Posterior vena cava (tissue), 2 donors: ENCODE data around the gene NUAK1. TPM values are rescaled to one million over a fixed set of nuclear protein-coding genes. Genes with fewer than 3 reads are reported as not detected.
"Not testable (repeated sequence)": the region's sequence is repeated elsewhere in the genome, so short reads cannot be mapped to it uniquely, and the experiment has no call there.

Experiments used
- DNase-seq: peaks from one replicate; pipeline ENCODE4 v3.0.0-alpha.2; 2020; ENCODE audit warnings: low spot score
- intact Hi-C, 2 donors: fragments of 100-400 bp; cut with DNase I; formaldehyde crosslinking; loops; one replicate each; pipeline versions ENCODE4 v1.14.1 to v1.14.2; 2022 to 2023
- total RNA-seq, 2 donors: library from RNA; stranded (reverse); fragmentation: NEBNext Ultra II Directional; extraction: Animal tissue kit (Norgen Biotek cat#: 25700); gene quantifications; one replicate each; pipeline ENCODE4 v1.2.1, GENCODE V29; 2021
- donor health status: DM: yes; HTN: yes; CAD: no.
- donor health status: DM: yes; HTN: yes; CAD: no.

NUAK1 gene
- total RNA-seq, 2 donors from 2014 or later = 16.9 to 17.7 TPM

GRCh38 chr12:106150555-106150954 is 11.8 kb upstream of the NUAK1 start:
- intact Hi-C loops = no loop called here
- DNase-seq = no peak

- intact Hi-C loops = no loop called here
- no peak for DNase-seq
Measured at GRCh38 chr12:106149096-106149784, 10.5 kb upstream of the NUAK1 start.

- DNase-seq = no peak
- intact Hi-C loops = no loop called here
Measured at GRCh38 chr12:106147956-106148355, 9.2 kb upstream of the NUAK1 start.

GRCh38 chr12:106146987-106147386 is 8.2 kb upstream of the NUAK1 start:
- DNase-seq = no peak
- intact Hi-C loops = no loop called here

- intact Hi-C loops = no loop called here
Measured at GRCh38 chr12:106145539-106146447, 7.0 kb upstream of the NUAK1 start.

GRCh38 chr12:106144847-106145246 is 6.1 kb upstream of the NUAK1 start:
- intact Hi-C loops = no loop called here
- no peak for DNase-seq

More at GRCh38 chr12:106145539-106146447, 7.0 kb upstream of the NUAK1 start:
- DNase-seq = no peak

- intact Hi-C loops = no loop called here
- DNase-seq = no peak
Measured at GRCh38 chr12:106142591-106143261, 4.0 kb upstream of the NUAK1 start.

GRCh38 chr12:106141920-106142319 is 3.2 kb upstream of the NUAK1 start:
- intact Hi-C loops, DNase-seq: not testable (repeated sequence)

GRCh38 chr12:106141452-106141851 is 2.7 kb upstream of the NUAK1 start:
- no peak for DNase-seq
- intact Hi-C loops = no loop called here

GRCh38 chr12:106141003-106141402 is 2.2 kb upstream of the NUAK1 start:
- intact Hi-C loops = no loop called here
- DNase-seq = no peak

- intact Hi-C loops = no loop called here
- no peak for DNase-seq
Measured at GRCh38 chr12:106140223-106140986, 1.7 kb upstream of the NUAK1 start.

GRCh38 chr12:106139422-106140171 is 843 bp upstream of the NUAK1 start:
- intact Hi-C loops = loop anchor here (2.0 to 10.0 kb wide), 5 partner anchors 185 to 721 kb away; no protein-coding TSS in a partner anchor
- DNase-seq = peak; percentile 93

- intact Hi-C loops = loop anchor here (2.0 to 10.0 kb wide), 5 partner anchors 183 to 719 kb away; no protein-coding TSS in a partner anchor
- DNase-seq = no peak
Measured at GRCh38 chr12:106138357-106138632, 459 bp downstream of the NUAK1 start.

- DNase-seq = no peak
- intact Hi-C loops = loop anchor here (2.0 to 10.0 kb wide), 5 partner anchors 183 to 719 kb away; no protein-coding TSS in a partner anchor
Measured at GRCh38 chr12:106137530-106138356, 1.0 kb downstream of the NUAK1 start.

- intact Hi-C loops = loop anchor here (5.0 to 10.0 kb wide), 4 partner anchors 181 to 714 kb away; no protein-coding TSS in a partner anchor
- peak; percentile 96 for DNase-seq
Measured at GRCh38 chr12:106136263-106136662, 2.5 kb downstream of the NUAK1 start.

- intact Hi-C loops = loop anchor here (5.0 to 10.0 kb wide), 4 partner anchors 181 to 713 kb away; no protein-coding TSS in a partner anchor
- no peak for DNase-seq
Measured at GRCh38 chr12:106135781-106136180, 3.0 kb downstream of the NUAK1 start.

GRCh38 chr12:106135075-106135474 is 3.7 kb downstream of the NUAK1 start:
- DNase-seq = no peak
- intact Hi-C loops = loop anchor here (5.0 to 10.0 kb wide), 4 partner anchors 180 to 713 kb away; no protein-coding TSS in a partner anchor
